ENCODE results near the gene ZDHHC14.
"Not testable (repeated sequence)": the region's sequence is repeated elsewhere in the genome, so short reads cannot be mapped to it uniquely, and the experiment has no call there.

Gene ZDHHC14

DNA sequence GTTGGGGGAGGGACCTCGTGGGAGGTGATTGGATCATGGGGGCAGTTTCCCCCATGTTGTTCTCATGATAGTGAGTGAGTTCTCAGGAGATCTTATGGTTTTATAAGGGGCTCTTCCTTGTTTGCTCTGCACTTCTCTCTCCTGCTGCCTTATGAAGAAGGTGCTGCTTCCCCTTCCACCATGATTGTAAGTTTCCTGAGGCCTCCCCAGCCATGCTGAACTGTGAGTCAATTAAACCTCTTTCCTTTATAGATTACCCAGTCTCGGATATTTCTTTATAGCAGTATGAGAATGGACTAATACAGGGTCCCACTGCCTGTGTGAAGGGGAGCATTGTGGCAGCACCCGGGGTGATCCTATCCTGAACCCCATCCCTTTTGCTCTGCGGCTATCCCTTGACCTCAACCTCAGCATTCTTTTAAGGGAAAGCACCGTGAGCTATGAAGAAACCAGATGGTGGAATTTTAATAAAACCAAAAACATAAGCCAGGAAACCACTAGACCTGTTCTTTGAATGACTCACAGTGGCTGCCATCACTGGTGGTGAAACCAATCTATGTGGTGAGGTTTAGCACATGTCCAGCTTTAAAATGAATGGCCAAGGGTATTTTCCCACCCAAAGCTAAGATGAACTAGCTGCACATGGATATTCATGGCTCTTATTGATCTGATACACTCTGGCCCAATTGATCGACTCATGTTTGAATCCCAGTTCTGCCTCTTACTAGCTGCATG lies 62.2 kb downstream of the ZDHHC14 start:
- no peak for DNase-seq (ENCODE audit: low spot score)

GRCh38 chr6:157445277-157446009 lies 64.5 kb downstream of the ZDHHC14 start:
- DNase-seq (ENCODE audit: low spot score), result no peak

DNA sequence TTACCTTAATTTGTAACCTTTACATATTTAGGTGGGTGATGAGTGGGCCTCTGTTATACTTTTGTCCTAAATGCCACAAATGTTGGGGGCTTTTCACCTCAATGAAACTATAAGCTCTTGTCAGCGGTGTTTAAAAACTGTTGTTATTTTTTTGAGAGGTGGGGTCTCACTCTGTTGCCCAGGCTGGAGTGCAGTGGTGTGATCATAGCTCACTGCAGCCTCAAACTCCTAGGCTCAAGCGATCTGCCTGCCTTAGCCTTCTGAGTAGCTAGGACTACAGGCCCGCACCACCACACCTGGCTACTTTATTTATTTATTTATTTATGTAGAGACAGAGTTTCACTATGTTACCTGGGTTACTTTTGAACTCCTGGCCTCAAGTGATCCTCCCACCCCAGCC lies 66.7 kb downstream of the ZDHHC14 start:
- no peak for DNase-seq (ENCODE audit: low spot score)

GRCh38 chr6:157449610-157450009 lies 68.6 kb downstream of the ZDHHC14 start:
- no peak for DNase-seq (ENCODE audit: low spot score)

DNA sequence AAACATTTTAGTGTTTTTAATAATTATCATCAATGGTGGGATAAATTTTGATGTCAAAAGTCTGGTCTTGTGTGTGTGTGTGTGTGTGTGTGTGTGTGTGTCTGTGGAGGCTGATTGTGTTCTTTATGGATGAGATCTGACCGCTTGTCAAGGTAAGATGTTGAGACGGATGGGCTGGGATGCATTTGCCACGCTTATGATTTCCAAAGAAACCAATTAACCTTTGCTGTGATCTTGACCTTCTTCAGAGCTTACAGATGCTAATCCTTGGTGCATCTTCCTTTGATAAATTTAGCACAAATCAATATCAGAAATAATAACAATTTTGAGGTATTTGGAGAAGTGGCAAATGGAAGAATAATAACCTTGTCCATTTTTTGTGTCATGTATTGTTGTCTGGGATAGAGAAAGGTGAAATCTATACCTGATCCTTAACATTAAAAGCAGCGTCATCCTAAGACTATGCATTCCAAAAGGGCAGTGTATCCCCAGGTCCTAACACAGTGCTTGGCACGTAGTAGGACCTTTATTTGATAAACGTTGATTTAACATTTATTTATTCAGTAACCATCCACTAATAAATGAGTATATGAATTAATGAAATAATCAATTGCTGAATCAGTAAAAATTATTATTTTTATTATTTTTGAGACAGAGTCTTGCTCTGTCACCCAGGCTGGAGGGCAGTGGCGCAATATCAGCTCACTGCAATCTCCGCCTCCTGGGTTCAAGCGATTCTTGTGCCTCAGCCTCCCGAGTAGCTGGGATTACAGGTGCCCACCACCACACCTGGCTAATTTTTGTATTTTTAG lies 70.1 kb downstream of the ZDHHC14 start:
- DNase-seq (ENCODE audit: low spot score), result no peak

DNA sequence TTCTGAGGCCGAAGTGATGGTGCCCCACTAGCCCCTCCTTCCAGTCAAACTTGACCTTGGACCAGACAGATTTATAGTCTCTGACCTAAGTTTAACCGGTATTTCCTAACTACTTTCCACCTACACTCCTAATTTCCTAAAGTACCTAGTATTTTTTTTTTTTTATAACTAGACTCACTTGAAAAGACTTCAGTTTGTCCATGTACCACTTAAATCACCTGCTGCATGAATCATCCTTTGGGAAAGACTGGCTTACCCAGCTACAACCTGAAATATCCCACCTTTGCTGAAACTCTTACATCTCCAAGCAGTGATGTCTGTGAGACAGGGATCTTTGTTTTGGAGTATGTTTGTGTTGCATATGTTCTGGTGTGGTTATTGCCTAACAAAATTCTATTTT lies 71.1 kb downstream of the ZDHHC14 start:
- DNase-seq (ENCODE audit: low spot score), result no peak

DNA sequence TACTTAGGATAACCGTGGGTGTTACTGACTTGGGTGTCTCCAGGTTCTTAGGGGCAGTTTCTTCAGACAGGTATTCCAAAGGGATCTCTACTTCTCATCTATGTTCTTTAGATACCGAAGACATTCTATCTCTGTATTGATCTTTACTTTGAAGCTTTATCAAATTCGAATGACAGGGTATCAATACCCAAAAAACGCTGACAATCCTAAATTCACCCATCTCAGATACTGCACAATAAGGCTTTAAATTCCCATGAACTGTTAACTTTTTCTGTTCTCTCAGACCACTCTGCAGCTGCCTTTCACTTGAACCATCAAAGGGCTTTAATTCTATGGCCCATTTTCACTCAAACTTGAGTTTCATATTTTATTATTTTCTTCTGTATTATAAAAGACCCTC lies 72.1 kb downstream of the ZDHHC14 start:
- no peak for DNase-seq (ENCODE audit: low spot score)

- no peak for DNase-seq (ENCODE audit: low spot score)
These were observed 73.0 kb downstream of the ZDHHC14 start for GRCh38 chr6:157453978-157454377.

DNA sequence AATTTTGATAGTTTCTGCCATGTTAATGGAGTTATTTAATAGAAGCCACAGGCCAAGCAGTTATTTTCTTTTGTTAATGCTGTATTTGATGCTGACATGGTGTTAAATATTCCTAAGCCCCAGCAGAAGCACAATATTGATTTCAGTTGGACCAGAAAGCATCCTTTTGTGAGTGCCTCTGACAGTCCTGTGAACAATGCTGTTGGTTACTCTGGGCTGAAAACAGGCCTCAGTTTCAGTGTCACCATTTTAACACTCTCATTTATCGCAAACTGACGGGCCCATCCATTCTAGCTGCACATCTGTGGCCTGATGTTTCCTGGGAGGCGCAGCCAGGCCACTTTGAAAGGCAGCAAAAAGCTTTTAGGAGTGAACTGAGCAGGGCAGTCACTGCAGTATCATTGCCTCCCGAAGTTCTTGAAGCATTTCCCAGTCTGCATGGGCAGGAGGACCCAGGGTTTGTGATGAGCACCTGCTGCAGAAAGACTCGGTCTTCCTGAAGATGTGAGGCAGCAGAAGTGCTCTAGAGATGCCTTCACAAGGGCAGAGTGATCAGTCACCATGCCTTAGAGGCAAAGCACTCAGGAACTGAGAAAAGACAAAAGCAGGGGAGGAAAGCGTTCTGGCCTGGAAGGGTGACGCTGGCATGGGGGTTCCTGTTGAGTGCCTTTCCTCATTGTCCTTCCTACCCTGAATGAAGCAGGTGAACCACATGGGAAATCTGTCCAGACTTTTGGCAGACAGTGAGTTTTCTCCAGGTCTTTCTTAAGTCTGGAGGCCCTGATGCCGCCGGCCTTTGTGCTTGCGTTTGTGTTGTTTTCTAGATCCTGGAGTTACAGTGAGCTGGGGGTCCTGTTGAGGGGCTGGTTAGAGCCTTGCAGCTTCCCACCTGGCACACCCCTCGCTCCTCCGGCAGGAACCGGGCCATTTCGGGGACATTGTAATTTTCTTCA lies 74.0 kb downstream of the ZDHHC14 start:
- no peak for DNase-seq (ENCODE audit: low spot score)

DNA sequence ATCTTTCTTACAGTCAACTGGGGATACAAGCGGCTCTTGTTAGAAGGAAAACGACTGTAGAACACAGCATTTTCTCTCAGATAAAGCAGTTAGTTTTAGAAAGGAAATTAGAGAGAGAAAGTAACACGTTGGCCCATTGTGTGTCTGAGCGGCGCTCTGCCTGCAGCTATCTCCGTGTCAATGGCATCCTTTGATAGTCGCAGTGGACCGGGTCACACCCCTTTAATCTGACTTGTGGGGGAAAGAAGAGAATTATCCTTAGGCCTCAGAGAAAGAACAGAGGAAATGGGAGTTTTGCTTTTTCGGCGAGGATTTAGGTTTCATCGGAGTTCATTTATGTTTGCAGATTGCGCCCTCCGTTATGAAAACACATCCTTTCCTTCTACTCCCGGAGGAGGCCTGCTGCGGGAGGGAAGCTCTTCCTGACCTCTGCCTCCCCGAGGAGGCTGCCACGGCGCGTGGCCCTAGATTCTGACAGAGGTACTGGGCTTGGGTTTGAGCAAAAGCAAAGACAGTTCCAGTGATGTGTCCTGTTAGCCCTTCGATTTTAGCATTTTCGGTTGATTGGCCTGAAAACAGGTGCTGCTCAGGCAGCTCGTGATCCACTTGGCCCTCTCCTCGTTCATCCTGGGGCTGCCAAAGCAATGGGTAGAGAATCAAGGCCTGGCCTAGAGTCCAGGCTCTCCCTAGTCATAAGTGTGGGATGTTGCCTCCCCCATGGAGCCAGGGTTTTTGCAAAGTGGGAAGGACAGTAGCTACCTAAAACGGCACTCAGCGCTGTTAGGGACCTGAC lies 74.9 kb downstream of the ZDHHC14 start:
- no peak for DNase-seq (ENCODE audit: low spot score)

GRCh38 chr6:157456524-157456829 lies 75.5 kb downstream of the ZDHHC14 start:
- no peak for DNase-seq (ENCODE audit: low spot score)

GRCh38 chr6:157457787-157458186 lies 76.8 kb downstream of the ZDHHC14 start:
- DNase-seq (ENCODE audit: low spot score), result no peak

- no peak for DNase-seq (ENCODE audit: low spot score)
These were observed 78.3 kb downstream of the ZDHHC14 start for GRCh38 chr6:157459327-157459726.

DNA sequence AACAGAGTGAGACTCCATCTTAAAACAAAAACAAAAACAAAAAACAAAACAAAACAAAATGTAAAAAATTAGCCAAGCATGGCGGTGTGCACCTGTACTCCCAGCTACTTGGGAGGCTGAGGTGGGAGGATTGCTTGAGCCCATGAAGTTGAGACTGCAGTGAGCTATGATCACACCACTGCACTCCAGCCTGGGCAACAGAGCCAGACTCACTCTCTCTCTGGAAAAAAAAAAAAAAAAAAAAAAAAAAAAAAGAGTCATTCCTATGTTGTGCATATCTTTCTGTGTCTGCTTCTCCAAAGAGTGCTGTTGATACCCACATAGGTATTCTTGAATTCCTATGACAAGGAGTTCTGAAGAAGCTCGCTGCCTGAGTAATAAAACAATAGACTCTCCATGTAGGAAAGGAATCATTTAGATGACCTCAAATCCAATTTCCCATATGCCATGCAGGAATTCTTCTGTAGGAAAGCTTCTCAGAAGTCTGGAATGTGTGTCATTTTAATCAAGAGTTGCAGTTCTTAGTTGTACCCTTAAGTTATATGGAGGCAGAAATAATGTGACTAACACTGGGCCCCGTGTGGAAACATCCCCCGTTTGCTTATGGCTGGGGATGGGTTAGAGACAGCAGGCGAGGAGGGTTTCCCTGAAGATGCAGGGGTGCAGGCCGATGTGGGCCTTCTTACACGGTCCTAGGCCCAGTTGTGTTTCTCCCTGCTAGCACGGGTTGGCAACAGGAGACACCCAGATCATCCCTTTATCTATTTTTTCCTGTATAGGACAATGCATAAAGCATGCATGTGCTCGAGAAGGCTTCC lies 79.4 kb downstream of the ZDHHC14 start:
- DNase-seq (ENCODE audit: low spot score), result no peak

DNA sequence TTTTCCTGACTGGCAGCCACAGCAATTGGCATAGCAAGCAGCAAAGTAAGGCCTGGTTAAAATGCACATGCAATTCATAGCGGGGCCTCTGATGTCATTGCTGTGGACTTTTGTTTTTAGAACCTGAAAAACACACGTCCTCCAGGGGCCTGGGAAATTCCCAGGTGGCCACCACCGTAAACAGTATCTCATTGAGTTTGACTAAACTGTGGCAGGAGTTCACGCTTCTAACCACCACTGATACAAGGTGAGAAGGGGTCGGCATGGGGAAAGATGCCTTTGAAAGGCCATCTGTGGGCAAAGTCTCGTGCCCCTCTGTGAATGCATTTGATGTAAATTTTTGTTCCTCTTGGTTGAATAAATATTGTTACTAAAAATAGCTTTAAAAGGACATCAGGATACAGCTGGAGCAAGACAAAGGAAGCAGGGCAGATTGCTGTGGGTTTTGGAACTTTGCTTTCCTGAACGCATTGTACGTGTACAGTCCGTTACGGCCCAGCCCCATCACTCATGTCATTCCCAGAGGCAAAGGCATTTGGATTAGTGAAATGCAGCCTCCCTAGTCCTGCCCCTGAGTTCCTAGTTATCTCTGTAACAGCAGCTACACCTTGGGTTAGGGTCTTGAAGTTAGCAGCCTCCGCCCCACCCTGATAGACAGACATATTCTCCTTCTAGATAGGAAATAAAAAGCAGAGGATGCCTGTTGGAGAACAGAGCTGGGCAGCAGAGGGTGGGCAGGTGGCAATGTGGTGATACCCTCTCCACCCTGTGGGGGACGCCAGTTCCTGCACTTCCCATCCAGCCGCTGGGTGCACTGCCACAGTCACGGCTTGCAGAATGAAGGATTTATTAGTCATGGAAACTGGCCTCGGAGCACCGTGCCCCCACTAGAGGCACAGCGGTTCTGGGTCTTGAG lies 80.3 kb downstream of the ZDHHC14 start:
- peak; percentile 27 for DNase-seq (ENCODE audit: low spot score)

DNA sequence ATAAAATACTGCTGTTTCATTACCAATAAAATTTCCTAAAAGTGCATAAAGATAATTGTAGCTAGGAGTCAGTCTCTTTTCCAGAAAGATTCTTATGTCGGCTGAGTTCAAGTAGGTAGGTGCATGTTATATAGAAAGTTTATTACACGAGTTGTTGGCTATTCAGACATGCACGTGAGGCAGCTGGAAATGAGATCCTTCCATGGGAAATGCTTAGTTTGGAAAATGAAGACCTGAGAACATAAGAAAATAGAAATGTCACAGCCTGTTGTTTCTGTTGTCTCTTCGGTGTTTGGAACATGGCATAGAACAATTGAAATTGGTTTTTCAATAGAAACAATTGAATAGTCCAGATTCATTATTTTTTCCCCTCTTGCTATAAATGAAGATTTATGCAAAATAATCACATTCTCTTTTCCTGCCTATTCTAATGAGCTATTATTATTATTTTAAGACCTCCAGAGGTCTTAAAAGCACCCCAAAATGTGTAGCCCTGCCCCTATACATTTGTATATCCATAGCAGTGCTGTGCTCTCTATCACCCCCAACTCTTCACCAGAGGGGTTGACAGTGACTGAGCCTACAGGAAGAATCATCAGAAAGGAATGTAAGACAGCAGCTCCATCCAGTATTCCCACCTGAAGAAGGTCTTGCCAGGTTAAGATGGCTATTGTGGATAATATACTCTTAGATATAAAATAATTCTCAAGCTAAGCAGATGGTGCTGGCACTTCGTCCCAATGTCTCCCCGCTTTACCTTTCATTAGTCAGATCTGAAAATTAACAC lies 82.2 kb downstream of the ZDHHC14 start:
- DNase-seq (ENCODE audit: low spot score), result no peak

- DNase-seq (ENCODE audit: low spot score), result not testable (repeated sequence)
These were observed 82.7 kb downstream of the ZDHHC14 start for GRCh38 chr6:157463743-157464135.

All from HuH-7.5 (cell line).